Measurements from ENCODE around the gene DEFB126. TPM values are rescaled to one million over a fixed set of nuclear protein-coding genes. Genes with fewer than 3 reads are reported as not detected.
"Not testable (repeated sequence)": the region's sequence is repeated elsewhere in the genome, so short reads cannot be mapped to it uniquely, and the experiment has no call there.

Gene DEFB126
- total and polyA plus RNA-seq, 4 donors, result not detected

- 72% methylated on average over 4 of the region's 4 CpGs for WGBS
- peaks cover 0 to 4% (median 0%) of the 10 kb centered on the region in 4 donors for H3K27me3 ChIP-seq (ENCODE audit: control insufficient read depth in 4 of 4, insufficient read depth in 4 of 4, low read length in 3 of 4)
- no peak overlapping the region for H3K27ac ChIP-seq (ENCODE audit: low read depth in 1 of 2, low read length in 2 of 2)
- H3K36me3 ChIP-seq (ENCODE audit: control insufficient read depth in 4 of 4, insufficient read depth in 3 of 4, low read depth in 1 of 4, low read length in 3 of 4), result no peaks in the 10 kb centered on the region
- H3K9me3 ChIP-seq (ENCODE audit: control insufficient read depth in 4 of 4, low read length in 3 of 4), result peaks cover 0 to 8% (median 4%) of the 10 kb centered on the region in 4 donors
- DNase-seq (ENCODE audit: low spot score), result no peak
- TF ChIP-seq HNF4G (IDR thresholded peaks at IDR 0.05), result no peak
- no peak for TF ChIP-seq MAX (IDR thresholded peaks at IDR 0.05)
- no peak for TF ChIP-seq ATF3 (IDR thresholded peaks at IDR 0.05)
- no peak for TF ChIP-seq TAF1 (conservative IDR thresholded peaks at IDR 0.05)
- TF ChIP-seq SP1 (IDR thresholded peaks at IDR 0.05), result no peak
- no peak for TF ChIP-seq CTCF (IDR thresholded peaks at IDR 0.05; ENCODE audit: low read depth, low read length, missing input control)
- TF ChIP-seq FOXA1 (IDR thresholded peaks at IDR 0.05), result no peak
- TF ChIP-seq HNF4A (conservative IDR thresholded peaks at IDR 0.05), result no peak
- TF ChIP-seq RAD21 (IDR thresholded peaks at IDR 0.05), result no peak
- no peak for TF ChIP-seq RXRA (IDR thresholded peaks at IDR 0.05)
- no peak for TF ChIP-seq REST (IDR thresholded peaks at IDR 0.05)
- TF ChIP-seq GABPA (IDR thresholded peaks at IDR 0.05 in 1 of 2, conservative IDR thresholded peaks at IDR 0.05 in 1 of 2), result no peak
- TF ChIP-seq JUND (IDR thresholded peaks at IDR 0.05), result no peak
- no peak overlapping the region for H3K9ac ChIP-seq (ENCODE audit: low read depth in 1 of 2, low read length in 2 of 2)
- no peaks in the 10 kb centered on the region for H3K4me1 ChIP-seq (ENCODE audit: control insufficient read depth in 4 of 4, insufficient read depth in 4 of 4, low read length in 3 of 4)
- H3K4me3 ChIP-seq (ENCODE audit: low read depth in 1 of 3, low read length in 3 of 3), result no peak overlapping the region
Measured at GRCh38 chr20:95215-95614, 47.2 kb upstream of the DEFB126 start.

- H3K27ac ChIP-seq (ENCODE audit: low read depth in 1 of 2, low read length in 2 of 2); H3K27me3 ChIP-seq (ENCODE audit: control insufficient read depth in 4 of 4, insufficient read depth in 4 of 4, low read length in 3 of 4); H3K9me3 ChIP-seq (ENCODE audit: control insufficient read depth in 4 of 4, low read length in 3 of 4); H3K4me1 ChIP-seq (ENCODE audit: control insufficient read depth in 4 of 4, insufficient read depth in 4 of 4, low read length in 3 of 4); H3K36me3 ChIP-seq (ENCODE audit: control insufficient read depth in 4 of 4, insufficient read depth in 3 of 4, low read depth in 1 of 4, low read length in 3 of 4); DNase-seq (ENCODE audit: low spot score); H3K4me3 ChIP-seq (ENCODE audit: low read depth in 1 of 3, low read length in 3 of 3); H3K9ac ChIP-seq (ENCODE audit: low read depth in 1 of 2, low read length in 2 of 2): not testable (repeated sequence)
- WGBS, result 72% methylated on average over 5 of the region's 5 CpGs
Measured at GRCh38 chr20:97691-98090, 44.7 kb upstream of the DEFB126 start.

- H3K27me3 ChIP-seq (ENCODE audit: control insufficient read depth in 4 of 4, insufficient read depth in 4 of 4, low read length in 3 of 4), result peaks cover 0 to 6% (median 2%) of the 10 kb centered on the region in 4 donors
- H3K9me3 ChIP-seq (ENCODE audit: control insufficient read depth in 4 of 4, low read length in 3 of 4), result no peaks in the 10 kb centered on the region
- no peaks in the 10 kb centered on the region for H3K36me3 ChIP-seq (ENCODE audit: control insufficient read depth in 4 of 4, insufficient read depth in 3 of 4, low read depth in 1 of 4, low read length in 3 of 4)
- H3K4me1 ChIP-seq (ENCODE audit: control insufficient read depth in 4 of 4, insufficient read depth in 4 of 4, low read length in 3 of 4), result no peaks in the 10 kb centered on the region
- H3K9ac ChIP-seq (ENCODE audit: low read depth in 1 of 2, low read length in 2 of 2), result no peak overlapping the region
- no peak overlapping the region for H3K4me3 ChIP-seq (ENCODE audit: low read depth in 1 of 3, low read length in 3 of 3)
- DNase-seq (ENCODE audit: low spot score), result no peak
- no peak overlapping the region for H3K27ac ChIP-seq (ENCODE audit: low read depth in 1 of 2, low read length in 2 of 2)
- no peak for TF ChIP-seq YY1 (IDR thresholded peaks at IDR 0.05)
- no peak for TF ChIP-seq HNF4G (IDR thresholded peaks at IDR 0.05)
- no peak for TF ChIP-seq REST (IDR thresholded peaks at IDR 0.05)
- no peak for TF ChIP-seq CTCF (IDR thresholded peaks at IDR 0.05; ENCODE audit: low read depth, low read length, missing input control)
- no peak for TF ChIP-seq NR2F2 (IDR thresholded peaks at IDR 0.05)
- no peak for TF ChIP-seq RAD21 (IDR thresholded peaks at IDR 0.05)
- TF ChIP-seq TAF1 (conservative IDR thresholded peaks at IDR 0.05), result no peak
- TF ChIP-seq ATF3 (IDR thresholded peaks at IDR 0.05), result no peak
- TF ChIP-seq FOXA1 (IDR thresholded peaks at IDR 0.05), result no peak
- no peak for TF ChIP-seq HNF4A (conservative IDR thresholded peaks at IDR 0.05)
Measured at GRCh38 chr20:101975-102374, 40.4 kb upstream of the DEFB126 start.
